IPS DF 6.9 (cell line): ENCODE measurements around the gene PKIG.

Experiments
- DNase-seq: peaks from one replicate; pipeline ENCODE4 v3.0.0-alpha.2; 2013; ENCODE audit warnings: low read depth, low spot score
- H3K27ac ChIP-seq: one replicate; pipeline ENCODE4 v1.5.1; 2013; ENCODE audit warnings: low read length, control low read depth
- H3K27me3 ChIP-seq: 2 replicates; pipeline ENCODE4 v1.6.1; 2013; ENCODE audit warnings: mild to moderate bottlenecking, low read length; ENCODE audit not compliant: control insufficient read depth, insufficient read depth
- H3K36me3 ChIP-seq: 2 replicates; pipeline ENCODE4 v1.6.1; 2013; ENCODE audit warnings: low read length; ENCODE audit not compliant: control insufficient read depth, insufficient read depth
- H3K4me1 ChIP-seq: 2 replicates; pipeline ENCODE4 v1.6.1; 2013; ENCODE audit warnings: low read length; ENCODE audit not compliant: control insufficient read depth, insufficient read depth
- H3K4me3 ChIP-seq: 2 replicates; pipeline ENCODE4 v1.5.1; 2013; ENCODE audit warnings: mild to moderate bottlenecking, low read length
- H3K9me3 ChIP-seq: 2 replicates; pipeline ENCODE4 v1.6.1; 2013; ENCODE audit warnings: low read length, inconsistent platforms; ENCODE audit not compliant: control insufficient read depth, insufficient read depth
- WGBS: extraction: QIAGEN DNeasy Blood & Tissue Kit; methylation state at CpG from one replicate; pipeline ENCODE4 v1.1.7; 2013; ENCODE audit warnings: mixed read lengths, missing lambda C conversion rate; ENCODE audit not compliant: insufficient read length, insufficient coverage; 5-methylcytosine and 5-hydroxymethylcytosine counted together

The PKIG gene

GRCh38 chr20:44637522-44638372 is 55.4 kb downstream of the PKIG start:
- H3K9me3 ChIP-seq = no peaks in the 10 kb centered on the region
- H3K27ac ChIP-seq = no peak overlapping the region
- no peaks in the 10 kb centered on the region for H3K27me3 ChIP-seq
- no peak overlapping the region for H3K4me3 ChIP-seq
- no peaks in the 10 kb centered on the region for H3K36me3 ChIP-seq
- no peak for DNase-seq
- WGBS = no CpG with 5 or more reads among the region's 11 CpGs
- peaks cover 4% of the 10 kb centered on the region; the same call in 1 of the 2 replicates for H3K4me1 ChIP-seq

DNA sequence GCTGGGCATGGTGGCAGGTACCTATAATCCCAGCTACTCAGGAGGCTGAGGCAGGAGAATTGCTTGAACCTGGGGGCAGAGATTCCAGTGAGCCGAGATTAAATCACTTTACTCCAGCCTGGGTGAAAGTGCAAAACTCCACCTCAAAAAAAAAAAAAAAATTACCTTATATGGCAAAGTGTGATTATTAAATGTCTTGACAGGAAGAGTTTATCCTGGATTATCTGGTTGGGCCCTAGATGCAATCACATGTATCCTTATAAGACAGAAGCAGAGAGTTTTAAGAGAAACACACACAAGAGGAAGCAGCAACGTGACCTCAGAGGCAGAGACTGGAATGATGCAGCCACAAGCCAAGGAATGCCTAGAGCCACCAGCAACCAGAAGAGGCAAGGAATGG is 58.1 kb downstream of the PKIG start:
- WGBS = no CpG with 5 or more reads among the region's 2 CpGs
- H3K27ac ChIP-seq = no peak overlapping the region
- DNase-seq = no peak
- H3K27me3 ChIP-seq = no peaks in the 10 kb centered on the region
- H3K4me1 ChIP-seq = peaks cover 10% of the 10 kb centered on the region
- H3K36me3 ChIP-seq = no peaks in the 10 kb centered on the region
- no peak overlapping the region for H3K4me3 ChIP-seq
- no peaks in the 10 kb centered on the region for H3K9me3 ChIP-seq

GRCh38 chr20:44641325-44641724 is 58.9 kb downstream of the PKIG start:
- H3K27me3 ChIP-seq = no peaks in the 10 kb centered on the region
- H3K4me3 ChIP-seq = no peak overlapping the region
- H3K9me3 ChIP-seq = no peaks in the 10 kb centered on the region
- H3K27ac ChIP-seq = no peak overlapping the region
- WGBS = no CpG with 5 or more reads among the region's 5 CpGs
- H3K36me3 ChIP-seq = no peaks in the 10 kb centered on the region
- no peak for DNase-seq
- H3K4me1 ChIP-seq = peaks cover 13% of the 10 kb centered on the region

DNA sequence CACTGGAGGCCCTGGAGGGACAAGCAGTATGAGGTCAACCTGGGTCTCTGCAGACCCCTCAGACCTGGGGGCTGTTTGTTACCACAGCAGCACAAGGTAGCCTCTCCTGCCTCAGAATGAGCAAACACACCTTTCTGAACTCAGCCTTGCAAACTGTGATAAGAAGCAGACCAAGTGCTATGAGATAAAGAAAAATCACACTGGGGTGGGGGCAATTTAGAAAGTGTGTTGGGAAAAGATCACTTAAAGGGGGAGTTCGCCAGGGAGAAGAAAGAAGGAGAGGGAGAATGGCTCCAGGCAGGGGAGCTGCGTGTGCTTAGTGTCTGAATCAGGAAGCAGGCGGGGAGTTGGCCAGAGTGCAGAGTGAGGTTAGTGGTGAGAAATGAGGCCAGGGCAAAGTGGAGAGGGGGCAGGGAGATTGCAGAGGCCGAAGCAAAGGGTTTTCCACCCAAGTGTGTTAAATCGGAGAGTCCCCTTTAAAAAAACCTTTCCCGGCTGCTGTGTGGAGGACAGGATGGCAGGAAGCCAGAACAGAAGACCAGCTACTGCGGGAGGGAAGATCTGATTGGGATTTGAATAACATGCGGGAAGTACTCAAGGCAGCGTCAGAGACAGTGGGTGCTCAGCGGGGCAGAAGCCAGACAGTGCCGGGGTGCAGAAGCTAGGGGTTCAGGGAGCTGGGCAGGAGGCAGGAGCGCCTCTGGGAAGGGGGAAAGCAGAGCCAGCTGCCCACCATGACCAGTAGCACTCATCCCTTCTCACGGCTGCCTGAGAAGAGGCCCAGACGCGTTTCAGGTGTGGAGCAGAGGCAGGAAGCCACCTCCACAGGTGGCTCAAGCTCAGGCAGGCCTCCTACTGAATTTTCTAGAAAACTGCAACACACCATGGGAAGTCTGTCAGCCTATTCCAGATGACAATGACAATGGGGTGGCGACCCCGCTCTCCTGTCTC is 60.1 kb downstream of the PKIG start:
- no CpG with 5 or more reads among the region's 17 CpGs for WGBS
- H3K4me3 ChIP-seq = no peak overlapping the region
- H3K36me3 ChIP-seq = no peaks in the 10 kb centered on the region
- no peaks in the 10 kb centered on the region for H3K27me3 ChIP-seq
- H3K4me1 ChIP-seq = peaks cover 13% of the 10 kb centered on the region
- H3K9me3 ChIP-seq = no peaks in the 10 kb centered on the region
- H3K27ac ChIP-seq = peak overlapping the region; percentile 47
- no peak for DNase-seq

DNA sequence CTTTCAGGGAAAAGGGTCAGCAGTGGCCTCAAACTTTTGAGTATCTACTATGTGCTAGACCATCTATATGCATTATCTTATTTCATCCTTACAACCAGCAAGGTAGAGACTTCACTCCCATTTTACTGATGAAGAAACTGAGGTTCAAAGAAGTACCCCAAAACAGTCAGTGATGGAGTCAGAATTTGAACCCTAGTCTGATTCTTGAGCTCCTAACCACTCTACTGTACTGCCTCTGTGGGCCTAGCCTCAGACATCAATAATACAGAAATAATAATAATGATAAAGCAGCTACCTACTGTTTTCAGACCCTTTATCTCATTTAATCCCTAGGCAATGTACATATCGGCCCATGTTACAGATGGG is 60.8 kb downstream of the PKIG start:
- Histone ChIP-seq H3K4me1 (peaks cover 18% of the 10 kb centered on the region), H3K9me3 (no peaks in the 10 kb centered on the region), H3K27me3 (no peaks in the 10 kb centered on the region), H3K27ac (no peak overlapping the region), H3K36me3 (no peaks in the 10 kb centered on the region), H3K4me3 (no peak overlapping the region)
- no CpG with 5 or more reads among the region's 1 CpG for WGBS
- DNase-seq = no peak

- H3K27me3 ChIP-seq = no peaks in the 10 kb centered on the region
- H3K36me3 ChIP-seq = no peaks in the 10 kb centered on the region
- no peak for DNase-seq
- H3K4me3 ChIP-seq = no peak overlapping the region
- H3K4me1 ChIP-seq = peaks cover 19% of the 10 kb centered on the region
- WGBS = no CpG with 5 or more reads among the region's 16 CpGs
- H3K27ac ChIP-seq = no peak overlapping the region
- H3K9me3 ChIP-seq = no peaks in the 10 kb centered on the region
These were observed 61.3 kb downstream of the PKIG start for GRCh38 chr20:44643596-44644229.

DNA sequence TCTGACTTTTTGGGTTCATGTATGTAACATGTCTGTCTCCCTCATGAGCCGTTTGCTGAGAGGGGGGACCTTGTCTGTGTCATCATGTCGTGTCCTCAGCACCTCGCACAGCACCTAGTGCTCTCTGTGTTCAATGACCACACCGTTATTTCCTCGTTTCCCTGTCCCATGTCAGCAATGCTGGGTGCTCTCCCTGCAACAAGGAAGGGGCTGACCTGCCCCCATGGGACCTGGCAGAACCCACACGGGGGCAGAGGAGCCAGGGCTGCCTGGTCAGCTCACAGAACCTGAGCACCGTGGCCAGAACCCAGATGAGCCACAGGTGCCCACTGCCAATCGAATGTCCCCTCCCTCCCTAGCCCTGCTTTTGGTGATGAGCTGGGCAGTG is 61.8 kb downstream of the PKIG start:
- Histone ChIP-seq H3K36me3 (no peaks in the 10 kb centered on the region), H3K4me3 (no peak overlapping the region), H3K27me3 (no peaks in the 10 kb centered on the region), H3K4me1 (peaks cover 19% of the 10 kb centered on the region), H3K9me3 (no peaks in the 10 kb centered on the region), H3K27ac (no peak overlapping the region)
- no CpG with 5 or more reads among the region's 8 CpGs for whole genome bisulfite sequencing
- no peak for DNase-seq

DNA sequence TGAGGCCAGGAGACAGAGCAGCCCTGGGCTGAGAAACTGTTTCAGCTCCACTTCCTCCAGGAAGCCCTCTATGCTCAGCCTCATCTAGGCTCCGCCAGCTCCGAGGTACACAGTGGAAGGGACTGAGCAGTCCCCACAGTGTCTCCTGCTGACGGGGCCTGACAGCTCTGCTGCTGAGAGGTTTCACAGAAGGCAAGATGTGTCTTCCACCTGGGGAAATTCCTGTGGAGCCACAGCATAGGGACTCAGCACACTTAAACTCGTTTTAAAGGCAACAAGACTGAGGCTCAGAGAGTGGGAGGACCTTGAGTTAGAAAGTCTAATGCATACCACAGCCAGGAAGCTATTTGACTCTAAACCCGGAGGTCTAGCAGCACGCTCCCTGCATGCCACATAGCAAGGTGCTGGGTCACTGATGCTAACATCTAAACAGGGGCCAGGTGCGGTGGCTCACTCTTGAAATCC is 62.3 kb downstream of the PKIG start:
- no peaks in the 10 kb centered on the region for H3K9me3 ChIP-seq
- WGBS = no CpG with 5 or more reads among the region's 7 CpGs
- peaks cover 19% of the 10 kb centered on the region for H3K4me1 ChIP-seq
- no peaks in the 10 kb centered on the region for H3K27me3 ChIP-seq
- no peak overlapping the region for H3K4me3 ChIP-seq
- no peak for DNase-seq
- H3K27ac ChIP-seq = no peak overlapping the region
- H3K36me3 ChIP-seq = no peaks in the 10 kb centered on the region

DNA sequence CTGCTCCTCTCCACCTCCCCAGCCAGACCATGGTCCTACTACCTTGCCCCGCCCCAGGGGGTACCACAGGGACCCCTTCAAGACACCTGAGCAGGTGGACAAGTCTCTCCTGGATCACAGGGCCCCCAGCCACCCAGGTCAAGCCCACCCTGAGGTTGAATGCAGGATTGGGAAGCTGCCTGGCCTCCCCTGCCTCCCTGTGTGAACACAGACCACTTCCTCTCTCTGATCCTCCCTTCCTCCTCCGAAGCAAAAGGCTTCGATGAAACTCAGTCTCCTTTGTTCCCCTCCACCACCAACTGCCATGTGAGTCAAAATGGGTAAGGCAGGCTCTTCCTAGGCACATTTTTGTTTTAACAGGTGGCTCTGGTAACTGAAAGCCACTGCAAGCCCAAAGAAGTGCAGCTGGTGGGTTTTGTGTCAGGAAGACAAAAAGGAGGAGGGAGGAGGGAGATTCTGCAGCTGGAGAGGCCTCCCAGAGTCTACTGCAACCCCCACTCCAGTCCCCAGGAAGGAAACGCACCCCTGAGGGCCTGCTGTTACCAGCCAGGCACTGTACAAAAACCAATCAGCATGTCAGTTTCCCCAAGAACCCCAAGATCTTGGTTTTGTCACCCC is 63.8 kb downstream of the PKIG start:
- Histone ChIP-seq H3K4me1 (peaks cover 22% of the 10 kb centered on the region), H3K27ac (no peak overlapping the region), H3K4me3 (no peak overlapping the region), H3K36me3 (no peaks in the 10 kb centered on the region), H3K9me3 (no peaks in the 10 kb centered on the region), H3K27me3 (no peaks in the 10 kb centered on the region)
- WGBS = no CpG with 5 or more reads among the region's 4 CpGs
- no peak for DNase-seq
